OCI-LY3 (cell line): ENCODE measurements around the gene PRDM12.

Experiments
- CTCF ChIP-seq: fragments of 200-600, 300-600 bp; sonication (generic); IDR thresholded peaks from 2 replicates; pipeline ENCODE4 v1.5.1; 2014; ENCODE audit warnings: antibody characterized with exemption, low read length, low read depth
- EZH2phosphoT487 ChIP-seq: fragments of 200-600 bp; shearing (Covaris generic); IDR thresholded peaks from 2 replicates; pipeline ENCODE4 v1.6.1; 2018; ENCODE audit warnings: antibody characterized with exemption, mixed run types, low read depth

DNA sequence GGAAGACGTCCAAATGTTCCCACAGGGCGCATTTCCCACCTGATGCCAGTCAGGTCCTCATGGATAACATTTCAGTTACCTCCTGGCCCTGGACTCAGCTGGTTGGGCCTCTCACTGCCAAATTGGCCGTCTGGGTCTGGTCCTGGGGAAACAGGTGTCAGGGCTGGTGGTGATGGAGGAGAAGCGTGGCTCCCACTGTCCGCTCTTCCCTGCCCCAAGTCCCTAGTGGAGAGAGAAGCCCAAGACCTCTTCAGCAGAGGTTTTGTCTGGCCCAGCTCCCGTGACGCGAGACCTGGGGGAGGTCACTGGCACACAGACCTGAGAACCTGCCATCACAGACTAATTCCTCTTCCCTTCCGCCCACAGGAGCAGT is 27.8 kb upstream of the PRDM12 start:
- TF ChIP-seq CTCF (no peak), EZH2phosphoT487 (no peak)
